Glutamatergic neuron (in vitro differentiated cells): Measurements from ENCODE around the gene MARCOL. TPM values are rescaled to one million over a fixed set of nuclear protein-coding genes. Genes with fewer than 3 reads are reported as not detected.

ENCODE experiments used
- DNase-seq: peaks from one replicate; pipeline ENCODE4 v3.0.0; 2022
- H3K27ac Mint-ChIP-seq: one replicate; pipeline ENCODE4 v1.8.0; 2020; ENCODE audit warnings: mild to moderate bottlenecking, mixed read lengths, inconsistent platforms; ENCODE audit not compliant: unreplicated experiment
- H3K27me3 Mint-ChIP-seq: one replicate; pipeline ENCODE4 v1.8.0; 2020; ENCODE audit warnings: mild to moderate bottlenecking, moderate library complexity, mixed read lengths, inconsistent platforms; ENCODE audit not compliant: unreplicated experiment
- H3K36me3 Mint-ChIP-seq: one replicate; pipeline ENCODE4 v1.8.0; 2020; ENCODE audit warnings: mild to moderate bottlenecking, mixed read lengths, inconsistent platforms; ENCODE audit not compliant: unreplicated experiment
- H3K4me1 Mint-ChIP-seq: one replicate; pipeline ENCODE4 v1.8.0; 2020; ENCODE audit warnings: mild to moderate bottlenecking, low read depth, mixed read lengths, inconsistent platforms; ENCODE audit not compliant: unreplicated experiment
- H3K4me3 Mint-ChIP-seq: one replicate; pipeline ENCODE4 v1.8.0; 2020; ENCODE audit warnings: mild to moderate bottlenecking, mixed read lengths, inconsistent platforms; ENCODE audit not compliant: unreplicated experiment
- H3K9me3 Mint-ChIP-seq: one replicate; pipeline ENCODE4 v1.8.0; 2020; ENCODE audit warnings: mild to moderate bottlenecking, moderate library complexity, mixed read lengths, inconsistent platforms; ENCODE audit not compliant: unreplicated experiment
- total RNA-seq: library from RNA; stranded (reverse); fragmentation: NEBNext Ultra II Directional; extraction: Animal tissue kit (Norgen Biotek cat#: 25700); gene quantifications from one replicate; pipeline ENCODE4 v1.2.1, GENCODE V29; 2021; ENCODE audit not compliant: unreplicated experiment
- TF ChIP-seq, protein P1 (sequence below): fragments of 200-600 bp; sonication (generic); IDR thresholded peaks from one replicate; pipeline ENCODE4 v1.5.0; 2021; ENCODE audit not compliant: partially characterized antibody, unreplicated experiment

The MARCOL gene
- total RNA-seq, 1 donor from 2014 or later, result not detected

DNA sequence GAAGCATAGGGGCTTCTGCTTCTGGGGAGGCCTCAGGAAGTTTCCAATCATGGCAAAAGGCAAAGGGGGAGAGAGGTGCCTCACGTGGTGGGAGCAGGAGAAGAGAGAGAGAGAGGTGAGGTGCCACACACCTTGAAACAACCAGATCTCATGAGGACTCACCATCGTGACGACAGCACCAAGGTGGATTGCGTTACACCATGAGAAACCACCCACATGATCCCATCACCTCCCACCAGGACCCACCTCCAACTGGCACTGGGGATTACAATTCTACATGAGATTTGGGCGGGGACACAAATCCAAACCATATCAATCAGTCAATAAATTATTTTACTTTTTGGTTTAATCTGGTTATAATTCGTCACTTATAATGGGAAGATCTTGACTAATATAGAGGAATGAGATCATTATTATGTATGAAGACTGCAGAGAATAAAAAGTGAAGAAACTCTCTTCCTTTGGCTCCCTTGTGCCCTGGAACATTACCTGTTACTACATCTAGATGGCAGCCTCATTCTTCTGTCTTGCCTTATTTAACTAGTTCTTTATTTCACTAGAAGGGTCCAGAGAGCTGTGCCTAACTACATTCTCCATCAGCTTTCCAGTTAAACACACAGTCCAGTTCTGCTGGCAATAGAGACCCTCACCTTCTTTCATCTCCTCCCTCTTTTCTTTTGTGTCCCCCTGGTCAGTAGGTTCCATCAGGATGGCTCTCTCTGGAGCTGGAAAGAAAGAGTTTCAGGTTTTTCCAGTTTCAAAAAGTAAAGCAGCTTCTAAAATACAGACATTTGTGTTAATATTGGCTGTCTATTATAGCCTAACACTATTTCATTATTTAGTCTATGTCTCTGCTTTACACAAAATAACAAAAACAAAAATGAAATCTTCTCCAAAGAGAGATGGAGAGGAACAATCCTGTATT is 52.2 kb downstream of the MARCOL start:
- Mint-ChIP-seq H3K36me3 (no peaks in the 10 kb centered on the region), H3K27ac (no peak overlapping the region), H3K4me1 (no peaks in the 10 kb centered on the region), H3K27me3 (no peaks in the 10 kb centered on the region), H3K4me3 (no peak overlapping the region), H3K9me3 (no peaks in the 10 kb centered on the region)
- TF ChIP-seq, protein P1, sequence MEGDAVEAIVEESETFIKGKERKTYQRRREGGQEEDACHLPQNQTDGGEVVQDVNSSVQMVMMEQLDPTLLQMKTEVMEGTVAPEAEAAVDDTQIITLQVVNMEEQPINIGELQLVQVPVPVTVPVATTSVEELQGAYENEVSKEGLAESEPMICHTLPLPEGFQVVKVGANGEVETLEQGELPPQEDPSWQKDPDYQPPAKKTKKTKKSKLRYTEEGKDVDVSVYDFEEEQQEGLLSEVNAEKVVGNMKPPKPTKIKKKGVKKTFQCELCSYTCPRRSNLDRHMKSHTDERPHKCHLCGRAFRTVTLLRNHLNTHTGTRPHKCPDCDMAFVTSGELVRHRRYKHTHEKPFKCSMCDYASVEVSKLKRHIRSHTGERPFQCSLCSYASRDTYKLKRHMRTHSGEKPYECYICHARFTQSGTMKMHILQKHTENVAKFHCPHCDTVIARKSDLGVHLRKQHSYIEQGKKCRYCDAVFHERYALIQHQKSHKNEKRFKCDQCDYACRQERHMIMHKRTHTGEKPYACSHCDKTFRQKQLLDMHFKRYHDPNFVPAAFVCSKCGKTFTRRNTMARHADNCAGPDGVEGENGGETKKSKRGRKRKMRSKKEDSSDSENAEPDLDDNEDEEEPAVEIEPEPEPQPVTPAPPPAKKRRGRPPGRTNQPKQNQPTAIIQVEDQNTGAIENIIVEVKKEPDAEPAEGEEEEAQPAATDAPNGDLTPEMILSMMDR, result no peak
- DNase-seq, result no peak

Other genes starting within 250 kb of the MARCOL start
- 7.5 TPM for gene SPINK5, start 174.5 kb upstream of the MARCOL start, total RNA-seq
- gene SPINK14, start 70.0 kb upstream of the MARCOL start, total RNA-seq, result not detected
- gene SPINK6, start 35.5 kb upstream of the MARCOL start, total RNA-seq, result not detected
- gene SPINK13, start 30.3 kb downstream of the MARCOL start, total RNA-seq, result not detected
- not detected for gene SPINK7, start 73.9 kb downstream of the MARCOL start, total RNA-seq
- gene SPINK9, start 97.0 kb downstream of the MARCOL start, total RNA-seq, result not detected
- gene FBXO38, start 145.4 kb downstream of the MARCOL start, total RNA-seq, result 132 TPM